Measurements from ENCODE around the gene MFAP2.

GRCh38 chr1:16958475-16958874 is 21.9 kb downstream of the MFAP2 start:
- TF ChIP-seq CTCF (IDR thresholded peaks at IDR 0.05): no peak
- TF ChIP-seq POLR2A (IDR thresholded peaks at IDR 0.05): no peak

Data from tibial nerve (tissue), 3 donors.